HEK293 (cell line): Measurements from ENCODE around the gene EIF1AD.

Experiments
- PRDM10 ChIP-seq: fragments of 450-650 bp; formaldehyde crosslinking; IDR thresholded peaks from 2 replicates; pipeline ENCODE4 v1.5.1; 2016; ENCODE audit warnings: missing biosample characterization, missing genetic modification characterization
- REST ChIP-seq: fragments of 450-650 bp; formaldehyde crosslinking; IDR thresholded peaks from 2 replicates; pipeline ENCODE4 v1.5.1; 2016; ENCODE audit warnings: missing biosample characterization, missing genetic modification characterization
- ZBTB11 ChIP-seq: fragments of 450-650 bp; formaldehyde crosslinking; conservative IDR thresholded peaks from 2 replicates; pipeline ENCODE4 v1.5.1; 2016; ENCODE audit warnings: low read depth, missing biosample characterization, missing genetic modification characterization
- ZNF140 ChIP-seq: fragments of 450-650 bp; formaldehyde crosslinking; IDR thresholded peaks from 2 replicates; pipeline ENCODE4 v1.5.1; 2016; ENCODE audit warnings: missing biosample characterization, missing genetic modification characterization
- ZNF184 ChIP-seq: fragments of 450-650 bp; IDR thresholded peaks from 2 replicates; pipeline ENCODE4 v1.5.1; 2018; ENCODE audit warnings: missing biosample characterization, mild to moderate bottlenecking, missing genetic modification characterization
- ZNF211 ChIP-seq: fragments of 450-650 bp; formaldehyde crosslinking; IDR thresholded peaks from 2 replicates; pipeline ENCODE4 v1.5.1; 2016; ENCODE audit warnings: low read depth, missing biosample characterization, missing genetic modification characterization
- ZNF777 ChIP-seq: fragments of 450-650 bp; formaldehyde crosslinking; IDR thresholded peaks from 2 replicates; pipeline ENCODE4 v1.5.1; 2017; ENCODE audit warnings: missing biosample characterization, missing genetic modification characterization, borderline replicate concordance
- TF ChIP-seq, protein P1 (sequence below): fragments of 450-650 bp; formaldehyde crosslinking; IDR thresholded peaks from 2 replicates; pipeline ENCODE4 v1.5.1; 2016; ENCODE audit warnings: missing biosample characterization, missing genetic modification characterization
- TF ChIP-seq, protein P2 (sequence below): fragments of 450-650 bp; formaldehyde crosslinking; IDR thresholded peaks from 2 replicates; pipeline ENCODE4 v1.5.1; 2017; ENCODE audit warnings: missing biosample characterization, missing genetic modification characterization
- TF ChIP-seq, protein P3 (sequence below): fragments of 450-650 bp; formaldehyde crosslinking; IDR thresholded peaks from 2 replicates; pipeline ENCODE4 v1.5.1; 2016; ENCODE audit warnings: missing biosample characterization, missing genetic modification characterization

DNA sequence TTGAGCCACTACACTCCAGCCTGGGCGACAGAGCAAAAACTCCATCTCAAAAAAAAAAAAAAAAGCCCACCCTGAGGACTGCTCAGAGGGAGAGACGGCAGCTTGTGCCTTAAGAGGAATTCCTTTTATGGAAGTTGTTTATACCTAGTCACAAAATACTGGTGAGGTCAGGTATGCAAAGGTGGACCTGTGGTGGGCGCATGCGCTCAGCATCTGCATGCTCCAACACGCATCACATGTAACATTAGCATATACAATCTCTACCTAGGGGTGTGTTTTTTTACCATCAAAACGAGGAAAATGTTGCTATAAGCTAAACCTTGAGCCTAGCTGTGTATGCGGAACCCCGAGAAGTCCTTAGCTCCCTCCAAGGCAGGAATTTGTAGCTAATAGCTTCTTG is 47.2 kb downstream of the EIF1AD start:
- TF ChIP-seq, protein P1, sequence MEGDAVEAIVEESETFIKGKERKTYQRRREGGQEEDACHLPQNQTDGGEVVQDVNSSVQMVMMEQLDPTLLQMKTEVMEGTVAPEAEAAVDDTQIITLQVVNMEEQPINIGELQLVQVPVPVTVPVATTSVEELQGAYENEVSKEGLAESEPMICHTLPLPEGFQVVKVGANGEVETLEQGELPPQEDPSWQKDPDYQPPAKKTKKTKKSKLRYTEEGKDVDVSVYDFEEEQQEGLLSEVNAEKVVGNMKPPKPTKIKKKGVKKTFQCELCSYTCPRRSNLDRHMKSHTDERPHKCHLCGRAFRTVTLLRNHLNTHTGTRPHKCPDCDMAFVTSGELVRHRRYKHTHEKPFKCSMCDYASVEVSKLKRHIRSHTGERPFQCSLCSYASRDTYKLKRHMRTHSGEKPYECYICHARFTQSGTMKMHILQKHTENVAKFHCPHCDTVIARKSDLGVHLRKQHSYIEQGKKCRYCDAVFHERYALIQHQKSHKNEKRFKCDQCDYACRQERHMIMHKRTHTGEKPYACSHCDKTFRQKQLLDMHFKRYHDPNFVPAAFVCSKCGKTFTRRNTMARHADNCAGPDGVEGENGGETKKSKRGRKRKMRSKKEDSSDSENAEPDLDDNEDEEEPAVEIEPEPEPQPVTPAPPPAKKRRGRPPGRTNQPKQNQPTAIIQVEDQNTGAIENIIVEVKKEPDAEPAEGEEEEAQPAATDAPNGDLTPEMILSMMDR (tag by site-specific recombination): no peak
- TF ChIP-seq ZNF184 (tag by site-specific recombination) (no peak), ZNF777 (tag by site-specific recombination) (no peak), ZNF211 (no peak), ZBTB11 (tag by site-specific recombination) (no peak), REST (no peak), PRDM10 (no peak), ZNF140 (tag by site-specific recombination) (no peak)
- TF ChIP-seq, protein P2, sequence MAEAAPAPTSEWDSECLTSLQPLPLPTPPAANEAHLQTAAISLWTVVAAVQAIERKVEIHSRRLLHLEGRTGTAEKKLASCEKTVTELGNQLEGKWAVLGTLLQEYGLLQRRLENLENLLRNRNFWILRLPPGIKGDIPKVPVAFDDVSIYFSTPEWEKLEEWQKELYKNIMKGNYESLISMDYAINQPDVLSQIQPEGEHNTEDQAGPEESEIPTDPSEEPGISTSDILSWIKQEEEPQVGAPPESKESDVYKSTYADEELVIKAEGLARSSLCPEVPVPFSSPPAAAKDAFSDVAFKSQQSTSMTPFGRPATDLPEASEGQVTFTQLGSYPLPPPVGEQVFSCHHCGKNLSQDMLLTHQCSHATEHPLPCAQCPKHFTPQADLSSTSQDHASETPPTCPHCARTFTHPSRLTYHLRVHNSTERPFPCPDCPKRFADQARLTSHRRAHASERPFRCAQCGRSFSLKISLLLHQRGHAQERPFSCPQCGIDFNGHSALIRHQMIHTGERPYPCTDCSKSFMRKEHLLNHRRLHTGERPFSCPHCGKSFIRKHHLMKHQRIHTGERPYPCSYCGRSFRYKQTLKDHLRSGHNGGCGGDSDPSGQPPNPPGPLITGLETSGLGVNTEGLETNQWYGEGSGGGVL (tag by site-specific recombination): no peak
- TF ChIP-seq, protein P3, sequence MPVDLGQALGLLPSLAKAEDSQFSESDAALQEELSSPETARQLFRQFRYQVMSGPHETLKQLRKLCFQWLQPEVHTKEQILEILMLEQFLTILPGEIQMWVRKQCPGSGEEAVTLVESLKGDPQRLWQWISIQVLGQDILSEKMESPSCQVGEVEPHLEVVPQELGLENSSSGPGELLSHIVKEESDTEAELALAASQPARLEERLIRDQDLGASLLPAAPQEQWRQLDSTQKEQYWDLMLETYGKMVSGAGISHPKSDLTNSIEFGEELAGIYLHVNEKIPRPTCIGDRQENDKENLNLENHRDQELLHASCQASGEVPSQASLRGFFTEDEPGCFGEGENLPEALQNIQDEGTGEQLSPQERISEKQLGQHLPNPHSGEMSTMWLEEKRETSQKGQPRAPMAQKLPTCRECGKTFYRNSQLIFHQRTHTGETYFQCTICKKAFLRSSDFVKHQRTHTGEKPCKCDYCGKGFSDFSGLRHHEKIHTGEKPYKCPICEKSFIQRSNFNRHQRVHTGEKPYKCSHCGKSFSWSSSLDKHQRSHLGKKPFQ (tag by site-specific recombination): no peak
